HG03159 (cell line): ENCODE results near the gene RSAD2.

ENCODE experiments used
- ATAC-seq: cut with Tn5 transposase; IDR thresholded peaks from one replicate; pipeline ENCODE4 v1.9.1; 2021; ENCODE audit warnings: mild to moderate bottlenecking, moderate library complexity; ENCODE audit not compliant: unreplicated experiment

Gene RSAD2

DNA sequence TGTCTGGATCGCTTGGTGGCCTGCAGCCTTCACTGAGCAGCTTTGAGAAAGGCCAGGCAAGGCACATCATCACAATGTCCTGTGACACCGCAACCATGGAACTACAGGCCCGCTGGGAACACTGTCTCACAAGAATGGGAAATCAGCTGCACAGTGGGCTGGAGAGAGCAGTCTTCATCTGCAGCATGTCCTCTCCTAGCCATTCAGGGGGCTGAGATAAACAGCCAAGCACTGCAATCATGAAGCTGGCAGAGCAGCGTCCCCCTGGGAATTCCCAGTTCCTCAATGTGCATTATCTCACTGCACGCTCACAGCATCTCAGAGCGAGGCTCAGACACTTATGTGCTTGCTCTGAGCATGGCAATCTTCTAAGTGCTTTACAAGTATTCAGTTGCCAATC is 13.8 kb upstream of the RSAD2 start:
- no peak for ATAC-seq

DNA sequence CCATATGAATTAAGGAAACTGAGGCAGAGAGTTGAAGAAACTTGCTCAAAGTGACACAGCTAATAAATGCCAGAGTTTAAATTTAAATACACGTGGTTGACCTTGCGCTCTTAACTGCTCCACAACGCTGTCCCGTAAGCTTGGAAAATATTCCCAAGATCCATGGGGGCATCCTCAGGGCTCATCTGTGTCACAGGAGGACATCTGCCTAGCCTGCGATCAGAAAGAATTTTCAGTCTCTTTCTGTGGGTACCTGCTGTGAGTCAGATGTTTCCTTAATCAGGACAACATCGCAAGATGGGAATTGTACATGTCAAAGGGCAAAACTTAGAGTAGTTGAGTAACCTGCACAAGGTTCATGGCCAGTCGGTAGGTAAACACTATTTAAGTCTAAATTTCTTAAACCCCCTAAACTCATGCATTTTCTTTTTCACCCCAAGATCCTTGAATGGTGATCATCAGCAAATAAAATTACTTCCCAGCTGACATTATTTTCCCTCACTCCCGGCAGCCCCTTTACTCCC is 13.3 kb upstream of the RSAD2 start:
- no peak for ATAC-seq

DNA sequence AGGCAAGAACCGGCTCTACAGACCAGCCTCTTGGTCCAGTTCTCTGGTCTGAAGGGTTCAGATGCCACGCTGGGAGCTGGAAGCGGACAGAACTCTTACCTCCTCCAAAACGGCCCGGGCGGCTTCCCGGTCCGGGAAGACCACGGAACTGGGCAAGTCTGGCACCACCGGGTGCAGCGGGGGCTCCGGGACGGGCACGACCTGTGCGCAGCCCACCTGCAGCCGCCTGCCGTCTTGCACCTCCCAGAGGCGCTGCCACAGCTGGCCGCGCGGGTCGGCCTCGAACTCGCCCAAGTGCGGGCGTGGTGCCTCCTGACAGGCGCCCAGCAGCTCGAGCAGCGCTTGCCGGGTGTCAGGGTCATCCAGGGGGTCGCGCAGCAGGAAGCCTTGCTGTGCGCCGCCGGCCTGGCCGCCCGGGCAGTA is 12.6 kb upstream of the RSAD2 start:
- ATAC-seq, result peak; percentile 26

DNA sequence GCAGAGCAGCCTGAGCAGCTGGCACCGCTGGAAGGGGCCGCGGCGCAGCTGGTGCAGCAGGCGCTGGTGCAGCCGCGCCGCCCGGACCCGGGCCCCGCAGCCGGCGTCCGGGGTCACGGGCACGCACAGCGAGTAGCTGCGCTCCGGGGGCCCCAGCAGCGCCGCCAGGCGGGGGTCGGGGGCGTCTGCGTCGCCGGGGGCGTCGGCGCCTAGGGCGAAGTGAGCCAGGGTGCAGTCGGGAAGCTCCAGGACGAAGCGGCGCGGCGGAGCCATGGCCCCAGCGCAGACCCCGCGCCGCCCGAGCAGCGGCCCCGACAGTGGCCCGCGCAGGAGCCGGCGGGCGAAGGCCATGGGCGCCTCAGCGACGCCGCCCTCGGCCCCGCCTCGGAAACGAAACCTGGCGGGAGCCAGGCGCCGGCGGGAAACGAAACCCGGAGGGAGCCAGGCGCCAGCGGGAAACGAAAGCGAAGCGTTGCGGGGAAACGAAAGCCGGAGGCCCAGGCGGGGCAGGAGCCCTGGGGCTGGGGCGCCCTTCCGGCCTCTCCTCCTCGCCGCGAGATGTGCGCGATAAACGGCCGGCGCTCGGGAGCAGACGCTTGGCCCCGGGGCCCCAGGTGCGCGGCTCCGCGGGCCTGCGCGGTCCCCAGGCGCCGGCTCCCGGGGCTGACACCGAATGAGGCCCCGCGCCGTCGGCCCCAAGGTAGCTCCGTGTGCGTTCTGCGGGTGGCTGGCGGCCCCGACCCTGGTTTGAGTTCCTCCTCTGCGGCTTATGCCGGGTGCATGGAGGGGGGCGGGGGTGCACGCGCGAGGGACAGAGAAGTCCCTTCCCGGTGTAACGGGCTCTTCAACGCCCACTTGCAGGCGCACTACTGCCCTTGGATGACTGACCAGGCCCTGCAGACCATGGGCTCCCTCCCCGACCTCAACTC is 12.0 kb upstream of the RSAD2 start, which contains the start of gene CMPK2:
Gene CMPK2 (minus strand): TSS at position 562 of the 929 bp plus-strand sequence. CDS start 211 bp downstream, at position 351.
- ATAC-seq, result peak; percentile 79

DNA sequence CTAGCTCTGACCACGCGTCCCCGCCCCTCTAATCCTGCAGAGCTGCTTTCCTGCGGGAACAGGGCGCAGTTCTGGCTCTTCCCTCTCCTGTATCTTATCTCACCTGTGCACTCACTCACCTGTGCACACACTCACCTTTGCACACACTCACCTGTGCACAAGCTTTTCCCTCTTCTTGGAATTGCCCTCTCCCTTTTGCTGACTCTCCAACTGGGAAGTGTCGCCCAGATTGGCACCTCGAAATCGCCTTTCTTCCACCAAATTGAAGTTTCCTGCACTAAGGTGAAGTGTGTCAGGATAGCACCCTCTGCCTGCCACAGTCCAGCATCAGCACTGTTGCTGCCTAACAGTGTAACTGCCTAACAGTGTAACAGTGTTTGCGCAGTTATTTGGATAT is 11.3 kb upstream of the RSAD2 start:
- ATAC-seq, result peak; percentile 34

- no peak for ATAC-seq
Measured at GRCh38 chr2:6866982-6867381, 10.6 kb upstream of the RSAD2 start.

- ATAC-seq, result no peak
Measured at GRCh38 chr2:6872394-6872793, 5.2 kb upstream of the RSAD2 start.

- ATAC-seq, result no peak
Measured at GRCh38 chr2:6874032-6874431, 3.5 kb upstream of the RSAD2 start.

DNA sequence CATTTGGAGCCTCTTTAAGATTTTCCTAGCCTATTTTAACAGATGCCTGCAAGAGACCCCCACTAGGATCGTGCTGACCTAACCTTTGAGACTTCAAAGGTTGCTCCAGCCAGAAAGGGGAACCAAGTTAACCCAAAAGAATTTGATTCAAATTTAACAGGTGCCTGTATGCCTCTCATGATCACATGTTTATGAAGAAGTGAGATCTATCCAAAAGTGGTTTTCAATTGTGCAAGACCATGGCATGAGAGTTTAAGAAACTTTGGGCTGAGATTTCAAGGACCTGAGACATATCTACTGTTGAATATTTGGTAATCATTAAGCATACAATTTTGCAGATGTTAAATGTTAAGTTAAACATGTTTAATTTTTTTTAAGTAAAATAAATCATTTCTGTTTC is 1.3 kb upstream of the RSAD2 start:
- no peak for ATAC-seq

- ATAC-seq, result no peak
Measured at GRCh38 chr2:6878549-6878948, 972 bp downstream of the RSAD2 start.

DNA sequence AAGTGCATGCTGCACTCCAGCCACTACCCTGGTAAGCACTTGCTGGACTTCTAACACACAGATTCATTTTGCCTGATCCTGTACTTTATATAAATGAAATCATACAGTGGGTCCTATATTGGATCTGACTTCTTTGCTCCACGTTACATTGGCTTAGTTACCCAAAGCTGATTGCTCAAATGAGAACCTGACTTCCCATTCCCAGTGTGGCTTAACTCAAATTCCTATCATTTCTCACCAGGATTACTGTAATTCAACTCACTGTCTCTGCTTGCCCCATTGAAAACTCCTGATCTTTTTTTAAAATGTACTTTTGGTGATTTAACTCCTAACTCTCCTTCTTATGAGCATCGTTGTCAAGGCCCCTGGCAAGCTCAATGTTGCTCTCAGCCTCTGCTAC is 1.4 kb downstream of the RSAD2 start:
- ATAC-seq, result no peak

GRCh38 chr2:6880200-6880733 is 2.7 kb downstream of the RSAD2 start:
- no peak for ATAC-seq

DNA sequence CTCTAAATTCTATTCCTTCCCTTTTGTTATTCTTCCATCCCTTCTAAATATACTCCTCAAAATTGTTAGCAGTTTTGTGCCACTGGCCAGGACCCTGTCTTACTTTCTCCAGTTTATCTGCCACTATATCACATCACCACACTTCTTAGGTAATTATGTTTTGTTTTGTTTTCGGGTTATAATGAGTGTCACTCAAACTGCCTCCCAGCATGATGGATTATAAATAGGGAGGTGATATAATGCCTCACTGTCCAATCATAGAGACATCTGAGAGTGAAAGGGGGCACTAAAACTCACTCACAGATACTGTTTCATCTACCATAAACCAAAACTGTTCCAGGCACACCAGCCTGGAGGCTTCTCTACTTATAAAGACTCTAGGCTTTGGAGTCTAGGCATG is 3.5 kb downstream of the RSAD2 start:
- ATAC-seq, result no peak

DNA sequence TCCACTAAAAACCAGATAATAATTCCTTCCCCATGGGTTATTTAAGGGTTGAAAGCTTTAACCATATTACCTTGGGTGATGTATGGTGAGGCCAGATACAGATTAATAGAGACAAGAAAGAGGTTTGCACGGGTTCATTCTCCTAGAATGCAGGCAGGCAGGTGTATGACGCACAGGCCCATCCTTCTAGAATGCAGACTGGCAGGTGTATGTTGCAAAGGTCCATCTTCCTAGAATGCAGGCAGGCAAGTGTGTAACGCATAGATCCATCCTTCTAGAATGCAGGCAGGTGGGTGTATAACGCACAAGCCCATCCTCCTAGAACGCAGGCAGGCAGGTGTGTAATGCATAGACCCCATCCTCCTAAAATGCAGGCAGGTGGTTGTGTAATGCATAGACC is 3.9 kb downstream of the RSAD2 start:
- no peak for ATAC-seq

DNA sequence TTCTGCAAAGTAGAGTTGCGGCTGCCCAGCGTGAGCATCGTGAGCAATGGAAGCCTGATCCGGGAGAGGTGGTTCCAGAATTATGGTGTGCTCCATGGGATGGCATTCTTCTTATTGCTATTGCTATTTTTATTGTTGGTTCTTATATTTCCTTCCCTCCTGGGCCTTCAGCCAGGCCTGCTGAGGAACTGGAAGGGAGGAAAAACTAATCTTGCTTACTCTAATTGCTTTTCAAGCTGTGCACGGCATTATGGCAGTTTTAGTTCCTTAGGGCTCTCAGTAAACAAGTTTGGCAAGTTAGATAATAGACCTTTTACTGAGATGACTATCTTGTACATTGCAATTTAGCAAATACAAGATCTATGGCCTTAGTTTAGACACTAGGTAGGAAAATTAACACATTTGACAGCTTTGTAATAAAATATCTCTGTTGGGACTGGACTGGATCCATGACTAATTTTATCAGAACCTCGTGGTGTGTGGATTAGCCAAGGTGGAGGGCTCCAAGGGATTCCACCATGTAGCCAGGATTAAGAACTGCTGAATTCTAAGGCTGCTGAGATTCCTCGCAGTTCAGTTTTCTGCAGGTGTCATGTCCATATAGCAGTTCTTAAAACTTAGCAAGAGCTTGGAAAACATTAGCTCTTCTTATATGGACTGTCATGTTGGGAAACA is 6.0 kb downstream of the RSAD2 start:
- no peak for ATAC-seq

DNA sequence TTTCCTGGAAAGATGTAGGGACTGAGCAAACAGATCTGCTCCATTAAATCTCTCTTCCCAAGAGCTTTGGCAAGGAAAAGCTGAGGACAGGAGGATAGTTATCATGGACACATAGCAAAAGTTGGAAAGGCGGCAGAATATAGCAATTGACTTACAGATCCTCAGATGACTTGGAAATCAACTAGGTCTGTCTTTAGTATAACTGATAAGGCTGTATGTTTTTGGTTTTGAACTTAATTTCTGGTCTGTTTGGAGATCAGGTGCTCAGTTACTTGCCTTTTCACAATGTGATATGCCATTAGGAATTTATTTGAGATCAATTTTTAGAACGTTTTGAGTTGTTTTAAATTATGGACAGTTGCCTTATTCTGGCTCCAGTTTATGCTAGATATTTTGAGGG is 8.0 kb downstream of the RSAD2 start:
- ATAC-seq, result no peak

DNA sequence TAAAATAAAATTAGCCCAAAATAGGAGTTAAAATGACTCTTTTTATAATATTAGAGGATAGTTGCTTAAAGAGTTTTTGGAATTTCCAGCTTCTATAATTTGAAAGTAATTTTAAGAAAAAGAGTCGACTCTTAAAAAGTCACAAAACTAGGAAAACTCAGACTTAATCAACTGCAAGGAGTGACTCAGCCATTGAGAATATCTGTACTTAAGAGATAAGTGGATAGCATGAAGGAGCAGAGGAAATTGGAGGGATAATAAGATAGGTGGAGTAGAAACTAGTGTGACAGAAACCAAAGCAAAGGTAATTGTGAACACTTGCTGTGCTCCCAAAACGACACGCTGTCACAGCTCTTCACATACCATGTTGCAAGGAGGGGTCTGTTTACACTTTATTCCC is 8.4 kb downstream of the RSAD2 start:
- ATAC-seq, result no peak

GRCh38 chr2:6887751-6888192 is 10.2 kb downstream of the RSAD2 start:
- ATAC-seq, result no peak

GRCh38 chr2:6888724-6889123 is 11.1 kb downstream of the RSAD2 start:
- no peak for ATAC-seq

GRCh38 chr2:6893876-6894482 is 16.4 kb downstream of the RSAD2 start:
- no peak for ATAC-seq
